ENCODE measurements around the gene THPO. TPM values are rescaled to one million over a fixed set of nuclear protein-coding genes. Genes with fewer than 3 reads are reported as not detected.
A peak's percentile ranks its signal among the peaks of the same experiment; 100 is the strongest.
"Not testable (repeated sequence)": the region's sequence is repeated elsewhere in the genome, so short reads cannot be mapped to it uniquely, and the experiment has no call there.

The THPO gene
- polyA plus RNA-seq, 4 donors = 0.19 to 2.5 TPM; not detected in 2

- DNase-seq (no peak), FAIRE-seq (no peak)
- H3K4me1 ChIP-seq (ENCODE audit: control insufficient read depth in 3 of 3, insufficient read depth in 2 of 3, low read depth in 1 of 3, low read length in 2 of 3) = peaks cover 0 to 15% (median 3%) of the 10 kb centered on the region in 3 donors
- no peak overlapping the region for H3K4me3 ChIP-seq (ENCODE audit: low read depth in 1 of 3, low read length in 3 of 3)
- H3K9me3 ChIP-seq (ENCODE audit: control insufficient read depth in 2 of 2, insufficient read depth in 1 of 2, low read depth in 1 of 2, low read length in 1 of 2) = no peaks in the 10 kb centered on the region
- H3K27ac ChIP-seq (ENCODE audit: low read depth in 1 of 3, low read length in 2 of 3) = no peak overlapping the region
- H3K36me3 ChIP-seq (ENCODE audit: control insufficient read depth in 3 of 3, insufficient read depth in 2 of 3, low read depth in 1 of 3, low read length in 3 of 3) = peaks cover 0 to 70% (median 3%) of the 10 kb centered on the region in 3 donors
- H3K27me3 ChIP-seq (ENCODE audit: control insufficient read depth in 3 of 3, insufficient read depth in 3 of 3, low read length in 3 of 3) = no peaks in the 10 kb centered on the region
- WGBS, 3 donors = 88 to 93% (median 90%) methylated on average over 22 to 24 of the region's 24 CpGs
These were observed 33.3 kb downstream of the THPO start for GRCh38 chr3:184344579-184345316.

GRCh38 chr3:184343200-184343876, 34.7 kb downstream of the THPO start:
- no peak for DNase-seq
- Histone ChIP-seq H3K36me3 (ENCODE audit: control insufficient read depth in 3 of 3, insufficient read depth in 2 of 3, low read depth in 1 of 3, low read length in 3 of 3) (peaks cover 0 to 64% (median 3%) of the 10 kb centered on the region in 3 donors), H3K9me3 (ENCODE audit: control insufficient read depth in 2 of 2, insufficient read depth in 1 of 2, low read depth in 1 of 2, low read length in 1 of 2) (no peaks in the 10 kb centered on the region), H3K27me3 (ENCODE audit: control insufficient read depth in 3 of 3, insufficient read depth in 3 of 3, low read length in 3 of 3) (no peaks in the 10 kb centered on the region), H3K4me3 (ENCODE audit: low read depth in 1 of 3, low read length in 3 of 3) (no peak overlapping the region), H3K27ac (ENCODE audit: low read depth in 1 of 3, low read length in 2 of 3) (no peak overlapping the region), H3K4me1 (ENCODE audit: control insufficient read depth in 3 of 3, insufficient read depth in 2 of 3, low read depth in 1 of 3, low read length in 2 of 3) (peaks cover 0 to 22% (median 3%) of the 10 kb centered on the region in 3 donors)
- no peak for FAIRE-seq
- WGBS, 3 donors = 80 to 93% (median 90%) methylated on average over 4 to 5 of the region's 5 CpGs

GRCh38 chr3:184341925-184342324, 36.1 kb downstream of the THPO start:
- WGBS, 3 donors = 18 to 84% (median 41%) methylated on average over 7 of the region's 7 CpGs
- peaks cover 0 to 61% (median 3%) of the 10 kb centered on the region in 3 donors for H3K36me3 ChIP-seq (ENCODE audit: control insufficient read depth in 3 of 3, insufficient read depth in 2 of 3, low read depth in 1 of 3, low read length in 3 of 3)
- FAIRE-seq (no peak), DNase-seq (peak in 1 of 2 donors; percentile 93)
- H3K4me1 ChIP-seq (ENCODE audit: control insufficient read depth in 3 of 3, insufficient read depth in 2 of 3, low read depth in 1 of 3, low read length in 2 of 3) = peaks cover 0 to 35% (median 3%) of the 10 kb centered on the region in 3 donors
- H3K27me3 ChIP-seq (ENCODE audit: control insufficient read depth in 3 of 3, insufficient read depth in 3 of 3, low read length in 3 of 3) = no peaks in the 10 kb centered on the region
- H3K9me3 ChIP-seq (ENCODE audit: control insufficient read depth in 2 of 2, insufficient read depth in 1 of 2, low read depth in 1 of 2, low read length in 1 of 2) = no peaks in the 10 kb centered on the region
- no peak overlapping the region for H3K27ac ChIP-seq (ENCODE audit: low read depth in 1 of 3, low read length in 2 of 3)
- H3K4me3 ChIP-seq (ENCODE audit: low read depth in 1 of 3, low read length in 3 of 3) = no peak overlapping the region

GRCh38 chr3:184339451-184340135, 38.4 kb downstream of the THPO start:
- FAIRE-seq; DNase-seq; H3K4me3 ChIP-seq (ENCODE audit: low read depth in 1 of 3, low read length in 3 of 3); H3K27me3 ChIP-seq (ENCODE audit: control insufficient read depth in 3 of 3, insufficient read depth in 3 of 3, low read length in 3 of 3); H3K9me3 ChIP-seq (ENCODE audit: control insufficient read depth in 2 of 2, insufficient read depth in 1 of 2, low read depth in 1 of 2, low read length in 1 of 2): not testable (repeated sequence)
- H3K36me3 ChIP-seq (ENCODE audit: control insufficient read depth in 3 of 3, insufficient read depth in 2 of 3, low read depth in 1 of 3, low read length in 3 of 3) = peaks cover 0 to 53% (median 5%) of the 10 kb centered on the region in 3 donors
- 90 to 92% (median 92%) methylated on average over 19 of the region's 19 CpGs for whole genome bisulfite sequencing, 3 donors
- peaks cover 0 to 29% (median 0%) of the 10 kb centered on the region in 3 donors for H3K4me1 ChIP-seq (ENCODE audit: control insufficient read depth in 3 of 3, insufficient read depth in 2 of 3, low read depth in 1 of 3, low read length in 2 of 3)
- H3K27ac ChIP-seq (ENCODE audit: low read depth in 1 of 3, low read length in 2 of 3) = peak overlapping the region in 1 of 3 donors; percentile 67

DNA sequence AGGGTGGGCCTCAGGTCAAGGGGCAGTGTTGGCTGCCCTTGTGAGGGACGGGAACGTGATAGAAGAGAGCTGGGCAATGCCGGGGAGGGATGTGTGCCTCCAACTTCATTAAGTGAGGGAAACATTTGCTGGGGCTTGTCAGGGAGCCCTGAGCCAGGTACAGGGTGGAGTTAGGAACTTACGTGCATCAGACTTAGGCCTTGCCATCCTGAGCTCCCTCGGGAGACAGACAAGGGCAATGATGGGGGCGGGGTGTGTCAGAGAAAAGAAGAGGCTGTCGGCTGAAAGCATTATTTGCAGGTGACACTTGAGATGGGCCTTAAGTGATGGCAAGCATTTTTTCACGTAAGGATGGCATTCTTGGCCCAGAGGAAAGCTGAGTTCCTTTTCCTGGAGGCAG, 39.0 kb downstream of the THPO start:
- Histone ChIP-seq H3K27ac (ENCODE audit: low read depth in 1 of 3, low read length in 2 of 3) (peak overlapping the region in 2 of 3 donors; percentile 9 to 67), H3K27me3 (ENCODE audit: control insufficient read depth in 3 of 3, insufficient read depth in 3 of 3, low read length in 3 of 3) (no peaks in the 10 kb centered on the region), H3K4me3 (ENCODE audit: low read depth in 1 of 3, low read length in 3 of 3) (peak overlapping the region in 1 of 3 donors; percentile 24), H3K9me3 (ENCODE audit: control insufficient read depth in 2 of 2, insufficient read depth in 1 of 2, low read depth in 1 of 2, low read length in 1 of 2) (no peaks in the 10 kb centered on the region), H3K36me3 (ENCODE audit: control insufficient read depth in 3 of 3, insufficient read depth in 2 of 3, low read depth in 1 of 3, low read length in 3 of 3) (peaks cover 0 to 53% (median 6%) of the 10 kb centered on the region in 3 donors), H3K4me1 (ENCODE audit: control insufficient read depth in 3 of 3, insufficient read depth in 2 of 3, low read depth in 1 of 3, low read length in 2 of 3) (peaks cover 0 to 29% (median 0%) of the 10 kb centered on the region in 3 donors)
- FAIRE-seq (no peak), DNase-seq (no peak)
- 57 to 63% (median 58%) methylated on average over 8 of the region's 8 CpGs for WGBS, 3 donors

GRCh38 chr3:184338511-184338945, 39.5 kb downstream of the THPO start:
- FAIRE-seq (no peak), DNase-seq (peak in 1 of 2 donors; percentile 86)
- Histone ChIP-seq H3K9me3 (ENCODE audit: control insufficient read depth in 2 of 2, insufficient read depth in 1 of 2, low read depth in 1 of 2, low read length in 1 of 2) (no peaks in the 10 kb centered on the region), H3K27me3 (ENCODE audit: control insufficient read depth in 3 of 3, insufficient read depth in 3 of 3, low read length in 3 of 3) (no peaks in the 10 kb centered on the region), H3K36me3 (ENCODE audit: control insufficient read depth in 3 of 3, insufficient read depth in 2 of 3, low read depth in 1 of 3, low read length in 3 of 3) (peaks cover 0 to 55% (median 9%) of the 10 kb centered on the region in 3 donors), H3K4me1 (ENCODE audit: control insufficient read depth in 3 of 3, insufficient read depth in 2 of 3, low read depth in 1 of 3, low read length in 2 of 3) (peaks cover 0 to 29% (median 0%) of the 10 kb centered on the region in 3 donors), H3K4me3 (ENCODE audit: low read depth in 1 of 3, low read length in 3 of 3) (peak overlapping the region in 1 of 3 donors; percentile 24), H3K27ac (ENCODE audit: low read depth in 1 of 3, low read length in 2 of 3) (peak overlapping the region in 2 of 3 donors; percentile 95 to 97)
- WGBS, 3 donors = 28 to 38% (median 34%) methylated on average over 31 to 37 of the region's 37 CpGs

DNA sequence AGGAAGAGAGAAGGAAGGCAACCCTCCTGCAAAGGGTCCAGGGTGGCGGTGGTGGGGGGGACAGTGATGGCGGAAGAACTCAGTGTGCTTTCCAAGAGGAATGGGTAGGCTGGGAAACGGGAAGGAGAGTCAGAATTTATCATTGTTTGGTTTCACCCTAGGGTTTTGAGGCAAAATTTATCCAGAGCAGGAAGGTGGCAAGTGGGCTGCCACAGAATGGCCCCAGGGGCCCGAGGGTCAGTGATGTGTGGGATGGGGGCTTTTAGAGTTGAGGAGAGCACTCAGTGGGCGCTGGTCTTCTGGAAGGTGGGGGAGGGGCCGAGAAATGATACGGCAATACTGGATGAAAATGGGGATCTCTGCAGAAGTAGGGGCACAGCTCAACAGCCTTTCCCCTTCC, 40.0 kb downstream of the THPO start:
- peaks cover 0 to 54% (median 13%) of the 10 kb centered on the region in 3 donors for H3K36me3 ChIP-seq (ENCODE audit: control insufficient read depth in 3 of 3, insufficient read depth in 2 of 3, low read depth in 1 of 3, low read length in 3 of 3)
- no peaks in the 10 kb centered on the region for H3K9me3 ChIP-seq (ENCODE audit: control insufficient read depth in 2 of 2, insufficient read depth in 1 of 2, low read depth in 1 of 2, low read length in 1 of 2)
- H3K4me1 ChIP-seq (ENCODE audit: control insufficient read depth in 3 of 3, insufficient read depth in 2 of 3, low read depth in 1 of 3, low read length in 2 of 3) = peaks cover 0 to 29% (median 0%) of the 10 kb centered on the region in 3 donors
- no peaks in the 10 kb centered on the region for H3K27me3 ChIP-seq (ENCODE audit: control insufficient read depth in 3 of 3, insufficient read depth in 3 of 3, low read length in 3 of 3)
- peak overlapping the region in 1 of 3 donors; percentile 3 for H3K4me3 ChIP-seq (ENCODE audit: low read depth in 1 of 3, low read length in 3 of 3)
- WGBS, 3 donors = 71 to 79% (median 77%) methylated on average over 7 of the region's 7 CpGs
- FAIRE-seq (no peak), DNase-seq (no peak)
- peak overlapping the region in 2 of 3 donors; percentile 95 to 97 for H3K27ac ChIP-seq (ENCODE audit: low read depth in 1 of 3, low read length in 2 of 3)

DNA sequence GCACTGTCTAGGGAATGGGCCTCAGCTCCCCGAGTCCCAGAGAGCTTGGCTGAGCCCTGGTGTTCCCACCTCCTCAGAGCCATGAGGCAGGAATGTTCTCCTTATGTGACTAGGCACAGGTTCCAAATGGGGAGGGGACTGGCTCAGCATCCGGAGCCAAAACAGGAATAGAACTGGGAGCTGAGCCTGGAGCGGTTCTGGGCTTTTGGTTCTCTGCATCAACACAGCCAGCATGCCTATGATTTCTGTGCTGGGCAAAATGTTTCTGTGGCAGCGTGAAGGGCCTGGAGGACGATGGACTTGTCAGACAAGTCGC, 40.6 kb downstream of the THPO start, which contains the start of gene FAM131A:
TSS of gene FAM131A (plus strand) at position 202 of the 316 bp plus-strand sequence. CDS start at position 233, 31 bp downstream.
- Histone ChIP-seq H3K4me3 (ENCODE audit: low read depth in 1 of 3, low read length in 3 of 3) (peak within 1 kb of the TSS; percentile 71 to 79 (median 73)), H3K27ac (ENCODE audit: low read depth in 1 of 3, low read length in 2 of 3) (peak within 1 kb of the TSS; percentile 86 to 97 (median 95)), H3K4me1 (ENCODE audit: control insufficient read depth in 3 of 3, insufficient read depth in 2 of 3, low read depth in 1 of 3, low read length in 2 of 3) (peaks cover 0 to 29% (median 0%) of the 10 kb centered on the region in 3 donors), H3K9me3 (ENCODE audit: control insufficient read depth in 2 of 2, insufficient read depth in 1 of 2, low read depth in 1 of 2, low read length in 1 of 2) (no peaks in the 10 kb centered on the region), H3K36me3 (ENCODE audit: control insufficient read depth in 3 of 3, insufficient read depth in 2 of 3, low read depth in 1 of 3, low read length in 3 of 3) (peaks cover 0 to 54% (median 18%) of the 10 kb centered on the region in 3 donors), H3K27me3 (ENCODE audit: control insufficient read depth in 3 of 3, insufficient read depth in 3 of 3, low read length in 3 of 3) (no peaks in the 10 kb centered on the region)
- DNase-seq (no peak), FAIRE-seq (no peak)
- 69 to 82% (median 78%) methylated on average over 6 of the region's 6 CpGs for WGBS, 3 donors

All from small intestine (tissue), 7 donors.